ENCODE data around the gene SLC26A5.

DNA sequence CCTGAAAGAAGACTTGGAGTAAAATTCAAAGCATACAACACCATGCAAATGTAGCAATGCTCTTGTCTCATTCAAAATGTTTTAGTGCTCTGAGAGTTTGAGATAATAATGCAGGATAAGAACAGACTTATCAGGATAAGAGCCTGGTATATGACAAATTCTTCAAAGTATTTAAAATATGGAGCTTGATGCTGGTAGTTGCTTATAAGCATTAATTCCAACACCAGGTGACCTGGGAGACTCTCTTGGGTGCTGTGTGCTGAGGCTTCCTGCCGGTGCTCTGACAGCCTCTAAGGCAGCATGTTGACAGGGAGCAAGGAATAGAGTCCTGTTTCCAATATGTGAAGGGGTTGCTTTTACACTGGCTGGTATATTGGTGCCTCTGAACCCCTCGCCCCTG lies 34.8 kb upstream of the SLC26A5 start:
- TF ChIP-seq, protein P1, sequence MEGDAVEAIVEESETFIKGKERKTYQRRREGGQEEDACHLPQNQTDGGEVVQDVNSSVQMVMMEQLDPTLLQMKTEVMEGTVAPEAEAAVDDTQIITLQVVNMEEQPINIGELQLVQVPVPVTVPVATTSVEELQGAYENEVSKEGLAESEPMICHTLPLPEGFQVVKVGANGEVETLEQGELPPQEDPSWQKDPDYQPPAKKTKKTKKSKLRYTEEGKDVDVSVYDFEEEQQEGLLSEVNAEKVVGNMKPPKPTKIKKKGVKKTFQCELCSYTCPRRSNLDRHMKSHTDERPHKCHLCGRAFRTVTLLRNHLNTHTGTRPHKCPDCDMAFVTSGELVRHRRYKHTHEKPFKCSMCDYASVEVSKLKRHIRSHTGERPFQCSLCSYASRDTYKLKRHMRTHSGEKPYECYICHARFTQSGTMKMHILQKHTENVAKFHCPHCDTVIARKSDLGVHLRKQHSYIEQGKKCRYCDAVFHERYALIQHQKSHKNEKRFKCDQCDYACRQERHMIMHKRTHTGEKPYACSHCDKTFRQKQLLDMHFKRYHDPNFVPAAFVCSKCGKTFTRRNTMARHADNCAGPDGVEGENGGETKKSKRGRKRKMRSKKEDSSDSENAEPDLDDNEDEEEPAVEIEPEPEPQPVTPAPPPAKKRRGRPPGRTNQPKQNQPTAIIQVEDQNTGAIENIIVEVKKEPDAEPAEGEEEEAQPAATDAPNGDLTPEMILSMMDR (conservative IDR thresholded peaks at IDR 0.05; ENCODE audit: low read depth, low read length), result no peak
- no peak for TF ChIP-seq EZH2 (IDR thresholded peaks at IDR 0.05; ENCODE audit: low read length, unreplicated experiment)
- no peak for TF ChIP-seq EZH2phosphoT487 (IDR thresholded peaks at IDR 0.05; ENCODE audit: borderline replicate concordance, low read length)
